22Rv1 (cell line): ENCODE measurements around the gene THRA.

Source experiments
- CTCF ChIP-seq: fragments of 450-650 bp; IDR thresholded peaks from 2 replicates; pipeline ENCODE4 v1.5.1; 2017; ENCODE audit warnings: mild to moderate bottlenecking
- ZFX ChIP-seq: fragments of 450-650 bp; IDR thresholded peaks from 2 replicates; pipeline ENCODE4 v1.6.1; 2017; ENCODE audit warnings: antibody characterized with exemption, borderline replicate concordance

- TF ChIP-seq CTCF (no peak), ZFX (no peak)
Measured at GRCh38 chr17:40075942-40076498, 13.3 kb downstream of the THRA start.
